Activated CD4-positive, alpha-beta T cell treated with anti-CD3 and anti-CD28 coated beads for 36 hours (primary cell): ENCODE measurements around the gene CLDN9. TPM values are rescaled to one million over a fixed set of nuclear protein-coding genes. Genes with fewer than 3 reads are reported as not detected.

Experiments
- ATAC-seq: fragments of 200-7000 bp; cut with Tn5 transposase; one replicate; pipeline ENCODE4 v1.10.0; 2021; ENCODE audit warnings: mild to moderate bottlenecking, moderate library complexity
- CTCF ChIA-PET: fragments of 350-600 bp; sonication (Branson Sonifier 250); formaldehyde crosslinking; loops from one replicate; lab custom pipeline; 2021; ENCODE audit warnings: antibody characterized with exemption; lab: Charles Lee
- POLR2A ChIA-PET: fragments of 350-600 bp; sonication (Branson Sonifier 250); formaldehyde crosslinking; loops from one replicate; lab custom pipeline; 2021; ENCODE audit warnings: antibody characterized with exemption, inconsistent platforms; lab: Charles Lee
- DNase-seq: peaks from one replicate; pipeline ENCODE4 v3.0.0-alpha.2; 2020
- H3K27ac Mint-ChIP-seq: one replicate; pipeline ENCODE4 v1.8.0; 2021; ENCODE audit warnings: mixed read lengths
- H3K27me3 Mint-ChIP-seq: one replicate; pipeline ENCODE4 v1.8.0; 2021; ENCODE audit warnings: mixed read lengths
- H3K36me3 Mint-ChIP-seq: one replicate; pipeline ENCODE4 v1.8.0; 2021; ENCODE audit warnings: low read depth, mixed read lengths
- H3K4me1 Mint-ChIP-seq: one replicate; pipeline ENCODE4 v1.8.0; 2021; ENCODE audit warnings: mixed read lengths
- H3K4me3 Mint-ChIP-seq: one replicate; pipeline ENCODE4 v1.8.0; 2021; ENCODE audit warnings: mild to moderate bottlenecking, moderate library complexity, mixed read lengths
- H3K9me3 Mint-ChIP-seq: one replicate; pipeline ENCODE4 v1.8.0; 2021; ENCODE audit warnings: low read depth, mixed read lengths
- intact Hi-C, 2 experiments: fragments of 100-400 bp; cut with DNase I in 1 of 2; cut with micrococcal nuclease in 1 of 2; formaldehyde crosslinking; loops; one replicate each; pipeline versions ENCODE4 v1.14.2 to v1.15.1; 2022 to 2024; cut with DNase I, micrococcal nuclease
- total RNA-seq, 2 experiments: library from RNA; stranded (reverse); gene quantifications; one replicate each; pipeline ENCODE4 v1.2.3, GENCODE V29; 2021

CLDN9 gene
- total RNA-seq, 2 experiments from 2014 or later = not detected

GRCh38 chr16:3009568-3010390 lies 2.9 kb upstream of the CLDN9 start:
- Mint-ChIP-seq H3K4me1 (peaks cover 26% of the 10 kb centered on the region), H3K27ac (no peak overlapping the region), H3K27me3 (peaks cover 11% of the 10 kb centered on the region), H3K36me3 (no peaks in the 10 kb centered on the region), H3K4me3 (no peak overlapping the region), H3K9me3 (no peaks in the 10 kb centered on the region)
- ATAC-seq (no peak), DNase-seq (no peak)
- intact Hi-C loops = no loop called here
- ChIA-PET POLR2A (interaction anchor here (0.9 kb wide), 1 partner anchor 92 kb away, joined by 4 read pairs; no protein-coding TSS in a partner anchor), CTCF (interaction anchor here (0.6 to 1.4 kb wide), 5 partner anchors 19 to 561 kb away, joined by 3 to 6 read pairs (median 4); no protein-coding TSS in a partner anchor)

- ATAC-seq (no peak), DNase-seq (no peak)
- Mint-ChIP-seq H3K4me1 (peaks cover 26% of the 10 kb centered on the region), H3K36me3 (no peaks in the 10 kb centered on the region), H3K27ac (no peak overlapping the region), H3K4me3 (no peak overlapping the region), H3K27me3 (peaks cover 11% of the 10 kb centered on the region), H3K9me3 (no peaks in the 10 kb centered on the region)
- ChIA-PET CTCF (interaction anchor here (0.7 to 1.4 kb wide), 3 partner anchors 18 to 562 kb away, joined by 3 to 5 read pairs (median 4); no protein-coding TSS in a partner anchor), POLR2A (no interaction called here)
- intact Hi-C loops = no loop called here
These were observed 2.2 kb upstream of the CLDN9 start for GRCh38 chr16:3010510-3010909.

DNA sequence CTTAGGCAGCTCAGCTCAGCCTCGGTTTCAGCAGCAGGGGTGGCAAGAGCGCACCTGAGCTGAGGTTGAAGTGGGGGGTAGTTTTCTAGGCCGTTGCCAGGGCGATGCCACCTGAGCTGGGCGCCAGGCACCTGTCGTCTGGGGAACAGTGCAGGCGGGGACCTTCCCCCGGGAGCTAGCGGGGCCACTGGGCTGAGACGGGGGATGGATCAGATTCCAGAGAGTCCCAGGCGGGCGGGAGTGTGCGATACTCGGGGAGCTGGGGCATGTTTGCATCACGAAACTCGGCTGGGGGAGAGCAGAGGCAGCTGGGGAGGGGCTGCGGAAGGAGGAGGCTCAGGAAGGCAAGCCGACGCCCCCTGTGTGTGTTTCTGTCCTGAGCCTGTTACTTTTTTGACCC lies 477 bp upstream of the CLDN9 start:
- Mint-ChIP-seq H3K36me3 (no peaks in the 10 kb centered on the region), H3K27me3 (peaks cover 7% of the 10 kb centered on the region), H3K4me1 (peaks cover 19% of the 10 kb centered on the region), H3K27ac (no peak overlapping the region), H3K4me3 (no peak overlapping the region), H3K9me3 (no peaks in the 10 kb centered on the region)
- ATAC-seq (no peak), DNase-seq (no peak)
- CTCF ChIA-PET = interaction anchor here (0.5 to 1.1 kb wide), 5 partner anchors 20 to 1239 kb away, joined by 3 to 4 read pairs (median 3); no protein-coding TSS in a partner anchor
- intact Hi-C loops = no loop called here
- POLR2A ChIA-PET = no interaction called here

DNA sequence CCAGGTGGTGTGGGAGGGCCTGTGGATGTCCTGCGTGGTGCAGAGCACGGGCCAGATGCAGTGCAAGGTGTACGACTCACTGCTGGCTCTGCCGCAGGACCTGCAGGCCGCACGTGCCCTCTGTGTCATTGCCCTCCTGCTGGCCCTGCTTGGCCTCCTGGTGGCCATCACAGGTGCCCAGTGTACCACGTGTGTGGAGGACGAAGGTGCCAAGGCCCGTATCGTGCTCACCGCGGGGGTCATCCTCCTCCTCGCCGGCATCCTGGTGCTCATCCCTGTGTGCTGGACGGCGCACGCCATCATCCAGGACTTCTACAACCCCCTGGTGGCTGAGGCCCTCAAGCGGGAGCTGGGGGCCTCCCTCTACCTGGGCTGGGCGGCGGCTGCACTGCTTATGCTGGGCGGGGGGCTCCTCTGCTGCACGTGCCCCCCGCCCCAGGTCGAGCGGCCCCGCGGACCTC lies 798 bp downstream of the CLDN9 start:
- H3K36me3 Mint-ChIP-seq = no peaks in the 10 kb centered on the region
- intact Hi-C loops = no loop called here
- ChIA-PET POLR2A (no interaction called here), CTCF (interaction anchor here (0.7 kb wide), 1 partner anchor 18 kb away, joined by 4 read pairs; no protein-coding TSS in a partner anchor)
- peaks cover 12% of the 10 kb centered on the region for H3K4me1 Mint-ChIP-seq
- H3K4me3 Mint-ChIP-seq = no peak overlapping the region
- no peak for DNase-seq
- H3K27me3 Mint-ChIP-seq = peaks cover 11% of the 10 kb centered on the region
- ATAC-seq = no peak
- H3K9me3 Mint-ChIP-seq = no peaks in the 10 kb centered on the region
- H3K27ac Mint-ChIP-seq = no peak overlapping the region

DNA sequence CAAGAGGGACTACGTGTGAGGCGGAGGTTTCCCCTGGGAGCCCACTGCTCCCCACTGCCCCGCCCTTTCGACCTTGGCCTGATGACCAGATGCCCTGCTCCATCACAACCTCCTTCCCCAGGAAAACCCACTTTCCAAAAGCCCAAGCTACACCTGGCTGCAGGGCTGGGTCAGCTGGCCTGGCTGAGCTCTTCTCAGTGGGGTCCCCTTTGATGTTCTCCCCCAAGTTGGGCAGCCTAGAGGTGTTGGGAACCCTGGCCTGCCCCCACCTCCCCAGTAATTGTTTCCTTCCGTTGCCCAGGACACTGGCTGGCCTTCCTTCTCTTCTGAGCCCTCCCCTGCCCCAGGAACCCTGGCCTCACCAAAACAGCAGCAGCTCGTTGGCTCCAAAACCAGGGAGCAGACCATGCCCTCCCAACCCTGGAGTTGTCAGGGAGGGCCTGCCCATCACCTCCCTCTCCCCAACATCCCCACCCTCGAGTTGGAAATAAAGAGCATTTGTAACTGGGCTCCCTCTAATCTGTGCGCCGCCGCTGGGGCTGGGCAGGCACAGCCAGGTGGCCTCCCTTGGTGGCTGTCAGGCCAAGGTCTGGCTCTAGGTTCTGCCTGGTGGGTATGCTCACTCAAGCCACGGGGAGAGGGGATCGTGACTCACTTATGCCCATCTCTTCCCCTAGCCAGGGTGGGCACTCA lies 1.4 kb downstream of the CLDN9 start:
- H3K36me3 Mint-ChIP-seq = no peaks in the 10 kb centered on the region
- ATAC-seq = no peak
- ChIA-PET CTCF (interaction anchor here (0.7 kb wide), 1 partner anchor 17 kb away, joined by 4 read pairs; no protein-coding TSS in a partner anchor), POLR2A (no interaction called here)
- no peak for DNase-seq
- H3K27ac Mint-ChIP-seq = no peak overlapping the region
- intact Hi-C loops = no loop called here
- H3K27me3 Mint-ChIP-seq = peaks cover 11% of the 10 kb centered on the region
- no peaks in the 10 kb centered on the region for H3K9me3 Mint-ChIP-seq
- H3K4me3 Mint-ChIP-seq = no peak overlapping the region
- peaks cover 10% of the 10 kb centered on the region for H3K4me1 Mint-ChIP-seq

DNA sequence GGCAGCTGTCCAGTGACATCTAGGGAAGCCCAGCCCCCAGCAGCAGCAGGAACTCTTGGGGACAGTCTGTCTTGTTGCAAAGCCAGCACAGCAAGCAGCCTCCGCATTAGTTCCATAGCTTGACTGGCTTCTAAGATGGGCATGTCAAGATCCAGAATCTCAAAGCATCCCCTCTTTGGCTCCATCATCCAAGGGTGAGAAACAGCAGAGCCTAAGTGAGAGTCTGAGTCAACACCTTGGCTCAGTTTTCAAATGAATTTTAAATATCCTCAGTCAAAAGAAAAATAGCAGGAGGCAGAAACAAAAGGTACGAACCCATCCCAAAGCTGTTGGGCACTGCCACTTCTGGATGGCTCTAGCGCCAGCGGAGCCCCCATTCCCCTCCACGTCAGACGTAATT lies 2.2 kb downstream of the CLDN9 start:
- H3K36me3 Mint-ChIP-seq = no peaks in the 10 kb centered on the region
- ChIA-PET POLR2A (no interaction called here), CTCF (interaction anchor here (1.2 kb wide), 1 partner anchor 17 kb away, joined by 3 read pairs; no protein-coding TSS in a partner anchor)
- no peak for ATAC-seq
- no peaks in the 10 kb centered on the region for H3K9me3 Mint-ChIP-seq
- no peak for DNase-seq
- peaks cover 15% of the 10 kb centered on the region for H3K4me1 Mint-ChIP-seq
- intact Hi-C loops = no loop called here
- peaks cover 12% of the 10 kb centered on the region for H3K27me3 Mint-ChIP-seq
- no peak overlapping the region for H3K4me3 Mint-ChIP-seq
- H3K27ac Mint-ChIP-seq = no peak overlapping the region

- Mint-ChIP-seq H3K36me3 (no peaks in the 10 kb centered on the region), H3K27me3 (peaks cover 13% of the 10 kb centered on the region), H3K4me1 (peaks cover 20% of the 10 kb centered on the region), H3K9me3 (no peaks in the 10 kb centered on the region), H3K27ac (no peak overlapping the region), H3K4me3 (no peak overlapping the region)
- ChIA-PET POLR2A (no interaction called here), CTCF (interaction anchor here (1.2 kb wide), 1 partner anchor 16 kb away, joined by 3 read pairs; no protein-coding TSS in a partner anchor)
- DNase-seq (no peak), ATAC-seq (no peak)
- intact Hi-C loops = no loop called here
These were observed 3.3 kb downstream of the CLDN9 start for GRCh38 chr16:3015865-3016521.

DNA sequence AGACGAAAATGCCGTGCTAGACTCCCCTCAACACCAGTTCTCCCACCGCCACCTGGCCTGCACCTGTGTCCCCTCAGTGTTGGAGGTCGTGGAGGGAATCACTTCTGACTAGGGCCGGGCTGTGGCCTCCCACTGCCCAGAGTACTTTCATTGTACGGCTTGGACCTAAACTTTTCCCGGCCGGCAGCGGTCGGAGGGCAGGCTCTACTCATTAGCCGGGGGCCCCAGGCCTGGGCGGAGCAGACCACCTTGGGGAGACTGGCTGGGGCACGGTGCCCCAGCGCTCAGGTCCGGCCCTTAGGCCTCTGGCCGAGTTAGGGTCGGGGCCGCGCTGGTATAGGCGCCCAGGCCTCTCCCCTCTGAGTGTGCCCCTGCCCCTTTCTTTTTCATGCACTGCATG lies 4.6 kb downstream of the CLDN9 start:
- H3K9me3 Mint-ChIP-seq = no peaks in the 10 kb centered on the region
- H3K36me3 Mint-ChIP-seq = no peaks in the 10 kb centered on the region
- intact Hi-C loops = no loop called here
- H3K27me3 Mint-ChIP-seq = peaks cover 9% of the 10 kb centered on the region
- DNase-seq = no peak
- ChIA-PET POLR2A (no interaction called here), CTCF (no interaction called here)
- no peak for ATAC-seq
- no peak overlapping the region for H3K27ac Mint-ChIP-seq
- H3K4me1 Mint-ChIP-seq = peaks cover 32% of the 10 kb centered on the region
- H3K4me3 Mint-ChIP-seq = no peak overlapping the region

GRCh38 chr16:3017794-3018506 lies 5.2 kb downstream of the CLDN9 start, which contains the start of gene CLDN6:
Gene CLDN6, minus strand, starts transcription at chr16:3018183. Its CDS starts 2,162 bp downstream, at chr16:3016021.
- Mint-ChIP-seq H3K4me1 (peaks cover 35% of the 10 kb centered on the region), H3K27me3 (peaks cover 7% of the 10 kb centered on the region), H3K27ac (no peak within 1 kb of the TSS), H3K4me3 (no peak within 1 kb of the TSS), H3K36me3 (no peaks in the 10 kb centered on the region), H3K9me3 (no peaks in the 10 kb centered on the region)
- ATAC-seq (no peak), DNase-seq (peak; percentile 76)
- ChIA-PET CTCF (interaction anchor here (0.6 to 1.0 kb wide), 2 partner anchors 10 to 17 kb away, joined by 3 read pairs; no protein-coding TSS in a partner anchor), POLR2A (no interaction called here)
- intact Hi-C loops = no loop called here

- intact Hi-C loops = loop anchor here (1.0 to 5.0 kb wide), 12 partner anchors 15 to 1288 kb away; partner anchors contain the start of genes ADCY9 (in 1 of the 2), CEMP1 (in 1 of the 2), ELOB (in 1 of the 2) and FLYWCH2 (in 1 of the 2)
- Mint-ChIP-seq H3K36me3 (peaks cover 2% of the 10 kb centered on the region), H3K27me3 (peaks cover 7% of the 10 kb centered on the region), H3K27ac (peak overlapping the region; percentile 77), H3K4me3 (peak overlapping the region; percentile 74), H3K4me1 (peaks cover 46% of the 10 kb centered on the region), H3K9me3 (no peaks in the 10 kb centered on the region)
- no peak for DNase-seq
- CTCF ChIA-PET = interaction anchor here (0.6 to 3.8 kb wide), 10 partner anchors 8 to 504 kb away, joined by 3 to 39 read pairs (median 3); no protein-coding TSS in a partner anchor
- no peak for ATAC-seq
- POLR2A ChIA-PET = interaction anchor here (0.6 to 1.8 kb wide), 3 partner anchors 9 to 16 kb away, joined by 3 to 4 read pairs (median 3); no protein-coding TSS in a partner anchor
These were observed 7.0 kb downstream of the CLDN9 start for GRCh38 chr16:3019594-3020246.
